ENCODE measurements around the gene BCL2L11.

Gene BCL2L11

GRCh38 chr2:111099402-111099801 lies 21.3 kb upstream of the BCL2L11 start:
- no peak overlapping the region for H3K4me3 ChIP-seq (ENCODE audit: low read length)
- no peak for DNase-seq (ENCODE audit: low read depth)
- TF ChIP-seq, protein P1, sequence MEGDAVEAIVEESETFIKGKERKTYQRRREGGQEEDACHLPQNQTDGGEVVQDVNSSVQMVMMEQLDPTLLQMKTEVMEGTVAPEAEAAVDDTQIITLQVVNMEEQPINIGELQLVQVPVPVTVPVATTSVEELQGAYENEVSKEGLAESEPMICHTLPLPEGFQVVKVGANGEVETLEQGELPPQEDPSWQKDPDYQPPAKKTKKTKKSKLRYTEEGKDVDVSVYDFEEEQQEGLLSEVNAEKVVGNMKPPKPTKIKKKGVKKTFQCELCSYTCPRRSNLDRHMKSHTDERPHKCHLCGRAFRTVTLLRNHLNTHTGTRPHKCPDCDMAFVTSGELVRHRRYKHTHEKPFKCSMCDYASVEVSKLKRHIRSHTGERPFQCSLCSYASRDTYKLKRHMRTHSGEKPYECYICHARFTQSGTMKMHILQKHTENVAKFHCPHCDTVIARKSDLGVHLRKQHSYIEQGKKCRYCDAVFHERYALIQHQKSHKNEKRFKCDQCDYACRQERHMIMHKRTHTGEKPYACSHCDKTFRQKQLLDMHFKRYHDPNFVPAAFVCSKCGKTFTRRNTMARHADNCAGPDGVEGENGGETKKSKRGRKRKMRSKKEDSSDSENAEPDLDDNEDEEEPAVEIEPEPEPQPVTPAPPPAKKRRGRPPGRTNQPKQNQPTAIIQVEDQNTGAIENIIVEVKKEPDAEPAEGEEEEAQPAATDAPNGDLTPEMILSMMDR (IDR thresholded peaks at IDR 0.05; ENCODE audit: insufficient read depth, low read depth, low read length, missing control alignments), result no peak

DNA sequence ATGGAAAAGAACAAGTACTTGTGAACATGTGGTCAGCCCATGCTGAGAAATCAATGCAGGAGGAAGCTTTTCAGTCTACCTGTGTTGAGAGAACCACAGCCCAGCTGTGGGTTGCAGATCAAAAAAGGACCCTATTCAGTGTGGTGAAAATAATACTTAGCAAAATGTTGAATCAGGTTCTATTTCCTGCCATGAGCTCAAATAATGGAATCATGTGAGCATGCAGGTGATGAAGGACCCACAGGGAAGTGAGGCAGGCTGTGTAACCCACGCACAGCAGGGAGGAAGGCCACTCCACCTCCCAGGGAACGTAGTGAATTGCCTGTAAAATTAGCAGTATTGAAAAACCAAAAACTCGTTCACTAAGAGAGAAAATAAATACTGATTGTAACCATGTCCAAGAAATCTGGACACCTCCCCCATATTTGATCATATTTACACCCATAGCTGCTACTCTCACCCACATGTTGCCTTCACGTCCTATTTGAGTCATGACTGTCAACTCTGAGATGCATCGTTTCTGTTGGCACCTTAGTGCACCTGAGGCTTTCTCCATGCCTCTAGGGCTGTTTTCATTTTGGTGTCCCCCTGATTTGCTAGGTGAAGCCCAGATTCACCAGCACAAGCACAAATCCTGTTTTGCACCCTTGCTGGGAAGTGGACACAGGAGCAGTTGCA lies 20.5 kb upstream of the BCL2L11 start:
- no peak overlapping the region for H3K4me3 ChIP-seq (ENCODE audit: low read length)
- no peak for DNase-seq (ENCODE audit: low read depth)
- TF ChIP-seq, protein P1 (IDR thresholded peaks at IDR 0.05; ENCODE audit: insufficient read depth, low read depth, low read length, missing control alignments), result no peak

GRCh38 chr2:111100765-111101162 lies 19.9 kb upstream of the BCL2L11 start:
- DNase-seq (ENCODE audit: low read depth), result peak; percentile 68
- TF ChIP-seq, protein P1 (IDR thresholded peaks at IDR 0.05; ENCODE audit: insufficient read depth, low read depth, low read length, missing control alignments), result peak; percentile 14
- H3K4me3 ChIP-seq (ENCODE audit: low read length), result no peak overlapping the region

- DNase-seq (ENCODE audit: low read depth), result no peak
- TF ChIP-seq, protein P1 (IDR thresholded peaks at IDR 0.05; ENCODE audit: insufficient read depth, low read depth, low read length, missing control alignments), result no peak
- no peak overlapping the region for H3K4me3 ChIP-seq (ENCODE audit: low read length)
Observed at GRCh38 chr2:111101592-111101991, 19.1 kb upstream of the BCL2L11 start.

- DNase-seq (ENCODE audit: low read depth), result no peak
- TF ChIP-seq, protein P1 (IDR thresholded peaks at IDR 0.05; ENCODE audit: insufficient read depth, low read depth, low read length, missing control alignments), result no peak
- no peak overlapping the region for H3K4me3 ChIP-seq (ENCODE audit: low read length)
Observed at GRCh38 chr2:111102216-111102615, 18.5 kb upstream of the BCL2L11 start.

GRCh38 chr2:111105926-111106325 lies 14.8 kb upstream of the BCL2L11 start:
- DNase-seq (ENCODE audit: low read depth), result no peak
- no peak overlapping the region for H3K4me3 ChIP-seq (ENCODE audit: low read length)
- TF ChIP-seq, protein P1 (IDR thresholded peaks at IDR 0.05; ENCODE audit: insufficient read depth, low read depth, low read length, missing control alignments), result no peak

GRCh38 chr2:111106706-111107105 lies 14.0 kb upstream of the BCL2L11 start:
- TF ChIP-seq, protein P1 (IDR thresholded peaks at IDR 0.05; ENCODE audit: insufficient read depth, low read depth, low read length, missing control alignments), result no peak
- H3K4me3 ChIP-seq (ENCODE audit: low read length), result no peak overlapping the region
- peak; percentile 18 for DNase-seq (ENCODE audit: low read depth)
